ENCODE results near the gene GTF2A1. TPM values are rescaled to one million over a fixed set of nuclear protein-coding genes. Genes with fewer than 3 reads are reported as not detected.

The GTF2A1 gene
- total RNA-seq, 4 donors from 2014 or later: 20.4 to 38.3 (median 33.2) TPM

GRCh38 chr14:81129242-81129641 is 91.5 kb downstream of the GTF2A1 start:
- no peaks in the 10 kb centered on the region for H3K27me3 ChIP-seq
- intact Hi-C loops (cut with DNase I; ENCODE audit: low total_unique reads) (no loop called here), in situ Hi-C loops (cut with MboI; ENCODE audit: low sequenced_read_pairs in 4 of 4) (no loop called here)
- TF ChIP-seq CTCF (IDR thresholded peaks at IDR 0.05 in 4 of 5, conservative IDR thresholded peaks at IDR 0.05 in 1 of 5) (no peak), POLR2A (IDR thresholded peaks at IDR 0.05) (no peak)
- no peaks in the 10 kb centered on the region for H3K36me3 ChIP-seq
- no peak overlapping the region for H3K4me3 ChIP-seq
- ATAC-seq (no peak), DNase-seq (no peak)
- H3K4me1 ChIP-seq: no peaks in the 10 kb centered on the region
- H3K27ac ChIP-seq: no peak overlapping the region
- H3K9me3 ChIP-seq: no peaks in the 10 kb centered on the region

- no peak overlapping the region for H3K27ac ChIP-seq
- TF ChIP-seq CTCF (IDR thresholded peaks at IDR 0.05 in 4 of 5, conservative IDR thresholded peaks at IDR 0.05 in 1 of 5) (no peak), POLR2A (IDR thresholded peaks at IDR 0.05) (no peak)
- in situ Hi-C loops (cut with MboI; ENCODE audit: low sequenced_read_pairs in 4 of 4) (no loop called here), intact Hi-C loops (cut with DNase I; ENCODE audit: low total_unique reads) (no loop called here)
- ATAC-seq (no peak), DNase-seq (no peak)
- no peaks in the 10 kb centered on the region for H3K4me1 ChIP-seq
- H3K27me3 ChIP-seq: no peaks in the 10 kb centered on the region
- H3K36me3 ChIP-seq: no peaks in the 10 kb centered on the region
- H3K4me3 ChIP-seq: no peak overlapping the region
- H3K9me3 ChIP-seq: no peaks in the 10 kb centered on the region
Measured at GRCh38 chr14:81127785-81128184, 93.0 kb downstream of the GTF2A1 start.

GRCh38 chr14:81125536-81125935 is 95.2 kb downstream of the GTF2A1 start:
- Histone ChIP-seq H3K4me1 (no peaks in the 10 kb centered on the region), H3K36me3 (no peaks in the 10 kb centered on the region), H3K27ac (no peak overlapping the region), H3K4me3 (no peak overlapping the region), H3K9me3 (no peaks in the 10 kb centered on the region), H3K27me3 (no peaks in the 10 kb centered on the region)
- TF ChIP-seq CTCF (IDR thresholded peaks at IDR 0.05 in 4 of 5, conservative IDR thresholded peaks at IDR 0.05 in 1 of 5): no peak
- TF ChIP-seq POLR2A (IDR thresholded peaks at IDR 0.05): no peak
- intact Hi-C loops (cut with DNase I; ENCODE audit: low total_unique reads) (no loop called here), in situ Hi-C loops (cut with MboI; ENCODE audit: low sequenced_read_pairs in 4 of 4) (no loop called here)
- ATAC-seq (no peak), DNase-seq (no peak)

Other genes starting within 250 kb of the GTF2A1 start
- gene STON2, start 179.4 kb upstream of the GTF2A1 start, total RNA-seq: 100 to 1,000 TPM in 3 of 4 donors, 10 to 100 TPM in 1; 60.2 to 198 (median 161) TPM